Measurements from ENCODE around the gene ADI1.
A peak's percentile ranks its signal among the peaks of the same experiment; 100 is the strongest.

Gene ADI1

GRCh38 chr2:3536682-3537632, 17.6 kb upstream of the ADI1 start:
- H3K4me3 ChIP-seq (ENCODE audit: low read depth, low read length), result peak overlapping the region; percentile 33
- DNase-seq (ENCODE audit: low read depth, low spot score), result no peak
- TF ChIP-seq CTCF (IDR thresholded peaks at IDR 0.05; ENCODE audit: low read depth, low read length), result peak; percentile 63
- in situ Hi-C loops (cut with HindIII; ENCODE audit: low sequenced_read_pairs), result no loop called here

DNA sequence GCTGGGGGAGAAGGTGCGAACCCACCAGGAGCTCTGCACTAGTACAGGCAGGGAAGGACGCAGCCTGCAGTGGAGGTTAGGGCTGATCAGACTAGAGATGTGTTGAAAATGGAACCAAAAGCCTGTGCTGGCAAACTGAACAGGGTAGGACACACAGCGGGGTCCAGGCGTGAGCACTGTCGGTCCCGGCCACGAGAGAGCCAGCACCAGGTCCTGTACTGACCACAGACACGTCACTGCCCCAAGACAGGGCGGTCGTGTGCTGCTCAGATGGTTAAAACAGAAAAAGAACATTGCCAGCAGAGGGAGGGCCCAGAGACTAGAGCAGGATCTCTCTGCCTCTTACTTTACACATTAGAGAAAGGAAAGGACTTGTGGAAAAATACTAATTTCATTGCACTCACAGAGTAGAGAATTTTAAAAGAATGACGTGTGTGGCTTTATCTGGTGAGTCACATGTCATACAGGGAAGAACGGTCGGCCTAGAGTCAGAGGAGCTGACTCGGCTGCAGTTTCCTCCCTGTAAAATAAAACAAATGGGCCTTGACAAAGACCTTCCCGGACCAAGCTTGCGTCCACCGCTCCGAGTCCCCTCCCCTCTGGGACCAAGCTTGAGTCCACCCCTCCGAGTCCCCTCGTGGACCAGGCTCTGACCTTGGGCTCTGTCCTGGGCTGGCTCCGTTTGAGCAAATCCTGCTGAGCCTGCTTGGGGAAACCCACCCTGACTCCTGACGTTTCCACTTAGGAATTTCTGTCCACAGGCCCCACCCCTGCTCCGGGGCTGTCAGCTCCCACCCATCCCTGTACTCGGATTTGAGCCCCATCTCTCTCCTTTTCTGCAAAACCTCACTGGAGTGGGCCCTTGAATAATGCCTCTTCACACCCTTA, 16.7 kb upstream of the ADI1 start:
- peak overlapping the region; percentile 33 for H3K4me3 ChIP-seq (ENCODE audit: low read depth, low read length)
- peak; percentile 95 for DNase-seq (ENCODE audit: low read depth, low spot score)
- in situ Hi-C loops (cut with HindIII; ENCODE audit: low sequenced_read_pairs), result no loop called here
- TF ChIP-seq CTCF (IDR thresholded peaks at IDR 0.05; ENCODE audit: low read depth, low read length), result peak; percentile 34

- in situ Hi-C loops (cut with HindIII; ENCODE audit: low sequenced_read_pairs), result no loop called here
- no peak for TF ChIP-seq CTCF (IDR thresholded peaks at IDR 0.05; ENCODE audit: low read depth, low read length)
- H3K4me3 ChIP-seq (ENCODE audit: low read depth, low read length), result peak overlapping the region; percentile 15
- DNase-seq (ENCODE audit: low read depth, low spot score), result no peak
Observed at GRCh38 chr2:3535467-3535793, 16.1 kb upstream of the ADI1 start.

DNA sequence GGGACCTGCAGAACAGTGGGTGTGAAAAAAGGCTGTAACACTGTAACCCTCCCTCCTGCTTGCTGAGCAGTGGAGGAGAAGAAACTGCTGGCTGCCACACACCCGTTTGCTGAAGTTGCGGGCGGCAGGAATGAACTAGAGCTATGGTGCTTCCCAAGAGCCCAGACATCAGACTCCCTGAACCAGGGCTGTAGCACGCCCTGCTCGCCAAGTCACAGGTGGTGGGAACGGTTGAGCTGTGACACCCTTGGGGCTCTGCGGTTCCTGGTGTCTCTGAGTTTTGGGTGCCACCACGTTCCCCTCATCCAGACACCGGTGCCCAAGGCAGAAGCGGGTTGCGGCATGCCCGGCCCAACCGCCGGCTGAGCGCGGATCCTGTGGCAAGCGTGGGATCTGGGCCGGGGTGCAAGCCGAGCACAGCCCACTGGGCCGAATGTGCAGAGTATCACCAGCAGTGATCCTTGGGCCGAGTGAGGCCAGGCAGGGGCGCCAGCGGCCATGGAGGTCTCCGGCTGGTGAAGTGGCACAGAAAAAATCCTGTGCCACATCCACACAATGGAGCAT, 15.0 kb upstream of the ADI1 start:
- TF ChIP-seq CTCF (IDR thresholded peaks at IDR 0.05; ENCODE audit: low read depth, low read length), result no peak
- in situ Hi-C loops (cut with HindIII; ENCODE audit: low sequenced_read_pairs), result no loop called here
- H3K4me3 ChIP-seq (ENCODE audit: low read depth, low read length), result no peak overlapping the region
- no peak for DNase-seq (ENCODE audit: low read depth, low spot score)

DNA sequence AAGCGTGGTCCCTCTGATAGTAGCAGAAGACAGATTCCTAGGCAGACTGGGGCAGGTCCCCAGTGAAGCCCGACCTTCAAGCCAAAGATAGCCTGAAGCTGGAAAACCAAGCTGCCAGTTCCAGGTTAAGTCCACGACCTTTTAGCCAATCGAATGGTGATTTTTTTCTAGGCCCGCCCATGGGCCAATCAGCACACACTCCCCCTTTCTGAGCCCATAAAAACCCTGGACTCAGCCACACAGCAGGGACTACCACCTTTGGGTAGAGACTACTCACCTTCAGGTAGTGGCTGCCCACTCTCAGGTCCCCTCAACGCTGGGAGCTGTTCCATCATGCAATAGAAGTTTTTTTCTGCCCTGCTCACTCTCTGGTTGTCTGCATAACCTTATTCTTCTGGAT, 14.5 kb upstream of the ADI1 start:
- no peak overlapping the region for H3K4me3 ChIP-seq (ENCODE audit: low read depth, low read length)
- no peak for TF ChIP-seq CTCF (IDR thresholded peaks at IDR 0.05; ENCODE audit: low read depth, low read length)
- no peak for DNase-seq (ENCODE audit: low read depth, low spot score)
- in situ Hi-C loops (cut with HindIII; ENCODE audit: low sequenced_read_pairs), result no loop called here

- TF ChIP-seq CTCF (IDR thresholded peaks at IDR 0.05; ENCODE audit: low read depth, low read length), result no peak
- no peak overlapping the region for H3K4me3 ChIP-seq (ENCODE audit: low read depth, low read length)
- no peak for DNase-seq (ENCODE audit: low read depth, low spot score)
- in situ Hi-C loops (cut with HindIII; ENCODE audit: low sequenced_read_pairs), result no loop called here
Observed at GRCh38 chr2:3532941-3533340, 13.6 kb upstream of the ADI1 start.

Measured in astrocyte of the spinal cord (primary cell).